H9 (cell line): ENCODE data around the gene TTC23. TPM values are rescaled to one million over a fixed set of nuclear protein-coding genes. Genes with fewer than 3 reads are reported as not detected.

Experiments
- DNase-seq: peaks from one replicate; pipeline ENCODE4 v3.0.0-alpha.2; 2017
- H2AFZ ChIP-seq: one replicate; pipeline ENCODE4 v1.6.1; 2013; ENCODE audit warnings: mild to moderate bottlenecking, low read length, control low read depth, moderate library complexity
- H2AK5ac ChIP-seq: 2 replicates; pipeline ENCODE4 v1.6.1; 2013; ENCODE audit warnings: low read length, control low read depth, mixed read lengths; ENCODE audit not compliant: insufficient read length
- H2BK120ac ChIP-seq: one replicate; pipeline ENCODE4 v1.6.1; 2013; ENCODE audit warnings: low read depth, mild to moderate bottlenecking, low read length, control low read depth, inconsistent platforms; ENCODE audit not compliant: poor library complexity, severe bottlenecking
- H2BK12ac ChIP-seq: 2 replicates; pipeline ENCODE4 v1.6.1; 2013; ENCODE audit warnings: low read length, control low read depth, mixed read lengths, low read depth; ENCODE audit not compliant: insufficient read length
- H2BK15ac ChIP-seq: 2 replicates; pipeline ENCODE4 v1.6.1; 2013; ENCODE audit warnings: low read depth, low read length, control low read depth
- H2BK20ac ChIP-seq: one replicate; pipeline ENCODE4 v1.6.1; 2013; ENCODE audit warnings: low read depth, mild to moderate bottlenecking, low read length, control low read depth, inconsistent platforms; ENCODE audit not compliant: poor library complexity, severe bottlenecking
- H2BK5ac ChIP-seq: 2 replicates; pipeline ENCODE4 v1.6.1; 2013; ENCODE audit warnings: low read length, control low read depth, mixed read lengths; ENCODE audit not compliant: insufficient read length
- H3K14ac ChIP-seq: 2 replicates; pipeline ENCODE4 v1.6.1; 2013; ENCODE audit warnings: low read length, control low read depth; ENCODE audit not compliant: insufficient read depth
- H3K18ac ChIP-seq: 2 replicates; pipeline ENCODE4 v1.6.1; 2013; ENCODE audit warnings: low read depth, mild to moderate bottlenecking, mixed read lengths, low read length, control low read depth; ENCODE audit not compliant: insufficient read length
- H3K23ac ChIP-seq: 2 replicates; pipeline ENCODE4 v1.6.1; 2013; ENCODE audit warnings: low read length, control low read depth, mixed read lengths, low read depth; ENCODE audit not compliant: insufficient read length
- H3K23me2 ChIP-seq: 2 replicates; pipeline ENCODE4 v1.6.1; 2013; ENCODE audit warnings: low read depth, mild to moderate bottlenecking, mixed read lengths, low read length, control low read depth; ENCODE audit not compliant: insufficient read length, poor library complexity, severe bottlenecking
- H3K27ac ChIP-seq: 2 replicates; pipeline ENCODE4 v1.5.1; 2013; ENCODE audit warnings: low read length, control low read depth, mixed read lengths, low read depth; ENCODE audit not compliant: insufficient read length
- H3K27me3 ChIP-seq: 2 replicates; pipeline ENCODE4 v1.6.1; 2013; ENCODE audit warnings: low read length, control low read depth, inconsistent platforms; ENCODE audit not compliant: insufficient read depth
- H3K4ac ChIP-seq: 2 replicates; pipeline ENCODE4 v1.6.1; 2013; ENCODE audit warnings: low read depth, mild to moderate bottlenecking, control low read depth, inconsistent platforms, low read length, moderate library complexity
- H3K4me1 ChIP-seq: 2 replicates; pipeline ENCODE4 v1.6.1; 2013; ENCODE audit warnings: low read length, control low read depth, inconsistent platforms; ENCODE audit not compliant: insufficient read depth
- H3K4me2 ChIP-seq: 2 replicates; pipeline ENCODE4 v1.6.1; 2013; ENCODE audit warnings: low read length, control low read depth, mixed read lengths; ENCODE audit not compliant: insufficient read length, insufficient read depth
- H3K56ac ChIP-seq: 2 replicates; pipeline ENCODE4 v1.6.1; 2013; ENCODE audit warnings: low read depth, mild to moderate bottlenecking, mixed read lengths, low read length, control low read depth; ENCODE audit not compliant: insufficient read length
- H3K79me1 ChIP-seq: 2 replicates; pipeline ENCODE4 v1.6.1; 2013; ENCODE audit warnings: low read depth, mild to moderate bottlenecking, moderate library complexity, low read length, control low read depth, inconsistent platforms; ENCODE audit not compliant: insufficient read depth, poor library complexity, severe bottlenecking
- H3K79me2 ChIP-seq: 2 replicates; pipeline ENCODE4 v1.6.1; 2013; ENCODE audit warnings: low read length, control low read depth, inconsistent platforms; ENCODE audit not compliant: insufficient read depth
- H3K9ac ChIP-seq: 2 replicates; pipeline ENCODE4 v1.6.1; 2013; ENCODE audit warnings: low read length, control low read depth, mixed read lengths; ENCODE audit not compliant: insufficient read length; ENCODE audit errors: extremely low read depth
- H3K9me3 ChIP-seq: one replicate; pipeline ENCODE4 v1.6.1; 2013; ENCODE audit warnings: low read depth, low read length, inconsistent platforms; ENCODE audit not compliant: control insufficient read depth
- H3T11ph ChIP-seq: one replicate; pipeline ENCODE4 v1.6.1; 2013; ENCODE audit warnings: mild to moderate bottlenecking, low read length, control low read depth, inconsistent platforms
- H4K20me1 ChIP-seq: one replicate; pipeline ENCODE4 v1.6.1; 2013; ENCODE audit not compliant: control insufficient read depth, insufficient read length, insufficient read depth
- H4K5ac ChIP-seq: 2 replicates; pipeline ENCODE4 v1.6.1; 2013; ENCODE audit warnings: low read depth, mild to moderate bottlenecking, mixed read lengths, low read length, control low read depth; ENCODE audit not compliant: insufficient read length
- H4K8ac ChIP-seq: replicated peaks from 2 replicates; pipeline ENCODE4 v1.6.1; 2013; ENCODE audit warnings: low read length, control low read depth, mixed read lengths, low read depth; ENCODE audit not compliant: insufficient read length
- H4K91ac ChIP-seq: 2 replicates; pipeline ENCODE4 v1.6.1; 2013; ENCODE audit warnings: low read depth, mild to moderate bottlenecking, moderate library complexity, mixed read lengths, low read length, control low read depth; ENCODE audit not compliant: insufficient read length
- H3K27ac Mint-ChIP-seq, 3 experiments: 2 replicates in 2 of 3; 3 replicates in 1 of 3; pipeline ENCODE4 v1.8.0; 2020 to 2021; ENCODE audit warnings: mixed read lengths in 3 of 3, mild to moderate bottlenecking in 1 of 3, moderate library complexity in 1 of 3
- H3K27me3 Mint-ChIP-seq: 2 replicates; pipeline ENCODE4 v1.8.0; 2021; ENCODE audit warnings: low read depth, mild to moderate bottlenecking, moderate library complexity, mixed read lengths
- H3K36me3 Mint-ChIP-seq, 3 experiments: 2 replicates in 2 of 3; 3 replicates in 1 of 3; pipeline ENCODE4 v1.8.0; 2020 to 2021; ENCODE audit warnings: low read depth in 3 of 3, mixed read lengths in 3 of 3; ENCODE audit not compliant: insufficient read depth in 1 of 3
- H3K4me1 Mint-ChIP-seq, 2 experiments: 2 replicates each; pipeline ENCODE4 v1.8.0; 2020; ENCODE audit warnings: mixed read lengths in 2 of 2
- H3K4me3 Mint-ChIP-seq, 2 experiments: 2 replicates in 1 of 2; 3 replicates in 1 of 2; pipeline ENCODE4 v1.8.0; 2020 to 2021; ENCODE audit warnings: mild to moderate bottlenecking in 2 of 2, mixed read lengths in 2 of 2, moderate library complexity in 1 of 2
- H3K9me3 Mint-ChIP-seq, 2 experiments: 2 replicates in 1 of 2; 3 replicates in 1 of 2; pipeline ENCODE4 v1.8.0; 2020; ENCODE audit warnings: mild to moderate bottlenecking in 2 of 2, mixed read lengths in 2 of 2, moderate library complexity in 1 of 2
- WGBS: extraction: QIAGEN DNeasy Blood & Tissue Kit; methylation state at CpG from one replicate; pipeline ENCODE4 v1.1.7; 2013; ENCODE audit warnings: missing lambda C conversion rate, low lambda C conversion rate, mixed read lengths; ENCODE audit not compliant: insufficient read length; ENCODE audit errors: extremely low coverage; 5-methylcytosine and 5-hydroxymethylcytosine counted together
- total RNA-seq: library from RNA; stranded (reverse); gene quantifications from 2 replicates; pipeline ENCODE4 v1.2.1, GENCODE V29; 2021
- TF ChIP-seq, protein P1 (sequence below): fragments of 200-600 bp; sonication (generic); conservative IDR thresholded peaks from 3 replicates; pipeline ENCODE4 v1.8.0; 2021; ENCODE audit warnings: antibody characterized with exemption, mild to moderate bottlenecking

Gene TTC23
- total RNA-seq, 1 experiment from 2014 or later, result 14.3 TPM

DNA sequence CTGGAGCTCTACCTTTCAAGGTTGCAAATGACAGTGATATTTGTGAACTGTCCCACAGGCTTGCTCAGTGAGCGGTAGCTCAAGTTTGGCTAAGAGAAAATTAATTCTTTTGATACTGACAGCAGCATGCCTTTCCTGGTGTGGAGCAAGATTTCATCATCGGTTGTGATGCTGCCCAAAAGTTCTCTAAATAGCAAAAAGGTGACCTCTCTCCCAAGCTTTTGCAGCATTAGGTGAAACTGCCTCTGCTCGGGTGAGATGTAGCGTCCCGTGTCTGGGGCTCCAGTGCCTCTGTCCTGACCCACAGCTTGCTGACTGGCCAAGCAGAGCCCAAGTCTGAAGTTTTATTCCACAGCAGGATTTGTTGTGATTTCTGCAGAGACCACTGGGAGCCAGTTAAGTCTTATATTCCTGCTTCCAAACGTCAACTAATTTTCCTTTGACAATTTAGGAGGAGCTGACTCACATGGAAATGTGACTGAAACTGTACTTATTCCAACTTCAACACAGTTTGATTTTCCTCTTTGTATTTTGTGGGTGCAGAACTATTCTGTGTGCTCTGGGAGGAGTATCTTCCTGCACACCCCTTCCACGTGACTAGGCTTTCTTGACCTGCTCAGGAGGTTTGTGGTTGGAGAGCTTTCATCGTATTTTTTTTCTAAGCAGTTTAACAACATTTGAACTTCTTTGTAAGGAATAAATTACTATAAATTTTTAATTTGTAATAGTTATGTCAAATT is 138.6 kb downstream of the TTC23 start:
- no peak overlapping the region for H2BK120ac ChIP-seq
- no peak overlapping the region for H3K9ac ChIP-seq
- no peak overlapping the region for H3T11ph ChIP-seq
- H3K4me1 Mint-ChIP-seq, result peaks cover 0 to 6% of the 10 kb centered on the region in 2 experiments; a peak in 2 of 4 replicates
- no peak overlapping the region for H2BK20ac ChIP-seq
- no peak overlapping the region for H2BK12ac ChIP-seq
- no peak overlapping the region for H2AFZ ChIP-seq
- H3K27me3 Mint-ChIP-seq, result peaks cover 34% of the 10 kb centered on the region
- H4K5ac ChIP-seq, result no peak overlapping the region
- no peaks in the 10 kb centered on the region for H3K4me1 ChIP-seq
- H3K9me3 ChIP-seq, result no peaks in the 10 kb centered on the region
- WGBS, result no CpG with 5 or more reads among the region's 8 CpGs
- no peak overlapping the region for H2BK15ac ChIP-seq
- no peak overlapping the region for H3K18ac ChIP-seq
- H3K36me3 Mint-ChIP-seq, result peaks cover 0 to 5% (median 0%) of the 10 kb centered on the region in 3 experiments; a peak in 3 of 7 replicates
- H3K27me3 ChIP-seq, result peaks cover 15% of the 10 kb centered on the region
- H3K14ac ChIP-seq, result no peak overlapping the region
- H4K91ac ChIP-seq, result no peak overlapping the region
- H3K27ac ChIP-seq, result no peak overlapping the region
- no peak overlapping the region for H3K4me3 Mint-ChIP-seq
- no peak overlapping the region for H2BK5ac ChIP-seq
- no peak overlapping the region for H3K23ac ChIP-seq
- TF ChIP-seq, protein P1, sequence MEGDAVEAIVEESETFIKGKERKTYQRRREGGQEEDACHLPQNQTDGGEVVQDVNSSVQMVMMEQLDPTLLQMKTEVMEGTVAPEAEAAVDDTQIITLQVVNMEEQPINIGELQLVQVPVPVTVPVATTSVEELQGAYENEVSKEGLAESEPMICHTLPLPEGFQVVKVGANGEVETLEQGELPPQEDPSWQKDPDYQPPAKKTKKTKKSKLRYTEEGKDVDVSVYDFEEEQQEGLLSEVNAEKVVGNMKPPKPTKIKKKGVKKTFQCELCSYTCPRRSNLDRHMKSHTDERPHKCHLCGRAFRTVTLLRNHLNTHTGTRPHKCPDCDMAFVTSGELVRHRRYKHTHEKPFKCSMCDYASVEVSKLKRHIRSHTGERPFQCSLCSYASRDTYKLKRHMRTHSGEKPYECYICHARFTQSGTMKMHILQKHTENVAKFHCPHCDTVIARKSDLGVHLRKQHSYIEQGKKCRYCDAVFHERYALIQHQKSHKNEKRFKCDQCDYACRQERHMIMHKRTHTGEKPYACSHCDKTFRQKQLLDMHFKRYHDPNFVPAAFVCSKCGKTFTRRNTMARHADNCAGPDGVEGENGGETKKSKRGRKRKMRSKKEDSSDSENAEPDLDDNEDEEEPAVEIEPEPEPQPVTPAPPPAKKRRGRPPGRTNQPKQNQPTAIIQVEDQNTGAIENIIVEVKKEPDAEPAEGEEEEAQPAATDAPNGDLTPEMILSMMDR, result no peak
- no peak for DNase-seq
- H3K56ac ChIP-seq, result no peak overlapping the region
- H3K9me3 Mint-ChIP-seq, result no peaks in the 10 kb centered on the region; a peak in 1 of 5 replicates
- peaks cover 3% of the 10 kb centered on the region for H4K20me1 ChIP-seq
- H3K4ac ChIP-seq, result no peak overlapping the region
- no peaks in the 10 kb centered on the region for H3K79me1 ChIP-seq
- H3K27ac Mint-ChIP-seq, result no peak overlapping the region; a peak in 1 of 7 replicates
- H2AK5ac ChIP-seq, result no peak overlapping the region
- H3K23me2 ChIP-seq, result no peaks in the 10 kb centered on the region
- H3K79me2 ChIP-seq, result no peaks in the 10 kb centered on the region
- no peak overlapping the region for H3K4me2 ChIP-seq
- H4K8ac ChIP-seq, result no peak overlapping the region
